OCI-LY3 (cell line): Measurements from ENCODE around the gene RHOXF2B.
A peak's percentile ranks its signal among the peaks of the same experiment; 100 is the strongest.

Experiments
- H2AFZ ChIP-seq: fragments of 200-600, 300-600 bp; shearing (Covaris generic); 2 replicates; pipeline ENCODE4 v1.6.0; 2014; ENCODE audit warnings: antibody characterized with exemption, low read depth, low read length
- H3K27ac ChIP-seq: fragments of 200-600, 300-600 bp; sonication (generic); 2 replicates; pipeline ENCODE4 v1.5.1; 2014; ENCODE audit warnings: mild to moderate bottlenecking, low read length, moderate library complexity, mixed read lengths
- H3K27me3 ChIP-seq: fragments of 200-600, 300-600 bp; sonication (generic); 2 replicates; pipeline ENCODE4 v1.6.1; 2014; ENCODE audit warnings: low read depth, low read length, mixed read lengths
- H3K36me3 ChIP-seq: fragments of 200-600, 300-600 bp; sonication (generic); replicated peaks from 2 replicates; pipeline ENCODE3; 2014; ENCODE audit warnings: low read depth, low read length, mixed read lengths
- H3K4me1 ChIP-seq: fragments of 300-600, 200-600 bp; sonication (generic); 2 replicates; pipeline ENCODE4 v1.6.1; 2014; ENCODE audit warnings: low read length, mixed read lengths
- H3K4me2 ChIP-seq: fragments of 200-600, 300-600 bp; sonication (generic); 2 replicates; pipeline ENCODE4 v1.6.1; 2014; ENCODE audit warnings: low read length, mixed read lengths
- H3K4me3 ChIP-seq: fragments of 300-600, 200-600 bp; sonication (generic); 2 replicates; pipeline ENCODE4 v1.5.1; 2014; ENCODE audit warnings: antibody characterized with exemption, mild to moderate bottlenecking, low read length, moderate library complexity
- H3K79me2 ChIP-seq: fragments of 300-600, 200-600 bp; shearing (Covaris generic); 2 replicates; pipeline ENCODE4 v1.6.1; 2014; ENCODE audit warnings: mild to moderate bottlenecking, low read length, mixed read lengths
- H3K9ac ChIP-seq: fragments of 300-600, 200-600 bp; shearing (Covaris generic); 2 replicates; pipeline ENCODE4 v1.6.0; 2014; ENCODE audit warnings: mild to moderate bottlenecking, low read length, moderate library complexity
- H3K9me3 ChIP-seq: fragments of 200-600, 300-600 bp; shearing (Covaris generic); 2 replicates; pipeline ENCODE4 v1.6.1; 2014; ENCODE audit warnings: low read length, mixed read lengths; ENCODE audit not compliant: insufficient read depth
- H4K20me1 ChIP-seq: fragments of 200-600, 300-600 bp; sonication (generic); 2 replicates; pipeline ENCODE4 v1.6.1; 2016; ENCODE audit warnings: low read length, mixed read lengths; ENCODE audit not compliant: insufficient read depth
- CTCF ChIP-seq: fragments of 200-600, 300-600 bp; sonication (generic); IDR thresholded peaks from 2 replicates; pipeline ENCODE4 v1.5.1; 2014; ENCODE audit warnings: antibody characterized with exemption, low read length, low read depth
- EZH2phosphoT487 ChIP-seq: fragments of 200-600 bp; shearing (Covaris generic); IDR thresholded peaks from 2 replicates; pipeline ENCODE4 v1.6.1; 2018; ENCODE audit warnings: antibody characterized with exemption, mixed run types, low read depth

RHOXF2B gene

GRCh38 chrX:120022763-120023162 is 54.7 kb downstream of the RHOXF2B start:
- Histone ChIP-seq H3K9ac (no peak overlapping the region), H2AFZ (peak overlapping the region; percentile 89), H3K9me3 (no peaks in the 10 kb centered on the region), H3K4me1 (peaks cover 14% of the 10 kb centered on the region), H3K79me2 (no peaks in the 10 kb centered on the region), H3K4me3 (no peak overlapping the region), H3K36me3 (no peaks in the 10 kb centered on the region), H3K4me2 (peak overlapping the region; percentile 22), H3K27ac (peak overlapping the region; percentile 49), H4K20me1 (no peaks in the 10 kb centered on the region), H3K27me3 (no peaks in the 10 kb centered on the region)
- TF ChIP-seq EZH2phosphoT487 (no peak), CTCF (no peak)
